Activated T-helper 1 cell treated with Interleukin-2 at 50 U/mL for 16 hours (primary cell): ENCODE measurements around the gene RBM19.
"Not testable (repeated sequence)": the region's sequence is repeated elsewhere in the genome, so short reads cannot be mapped to it uniquely, and the experiment has no call there.

Experiments
- DNase-seq: peaks from one replicate; pipeline ENCODE4 v3.0.0-alpha.2; 2020; ENCODE audit warnings: low read depth

The RBM19 gene

DNA sequence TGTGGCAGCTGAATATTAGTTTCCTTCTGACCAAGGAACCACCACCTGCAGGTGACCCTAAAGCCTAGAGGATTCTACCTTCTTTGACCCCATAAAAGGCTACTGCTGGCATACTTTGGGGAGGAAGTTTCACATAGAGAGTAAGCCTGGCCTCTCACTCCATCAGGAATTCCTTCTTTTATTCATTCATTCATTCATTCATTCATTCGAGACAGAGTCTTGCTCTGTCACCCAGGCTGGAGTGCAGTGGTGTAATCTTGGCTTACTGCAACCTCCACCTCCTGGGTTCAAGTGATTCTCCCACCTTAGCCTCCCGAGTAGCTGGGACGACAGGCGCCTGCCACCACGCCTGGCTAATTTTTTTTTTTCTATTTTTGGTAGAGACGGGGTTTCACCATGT lies 64.8 kb downstream of the RBM19 start:
- not testable (repeated sequence) for DNase-seq

DNA sequence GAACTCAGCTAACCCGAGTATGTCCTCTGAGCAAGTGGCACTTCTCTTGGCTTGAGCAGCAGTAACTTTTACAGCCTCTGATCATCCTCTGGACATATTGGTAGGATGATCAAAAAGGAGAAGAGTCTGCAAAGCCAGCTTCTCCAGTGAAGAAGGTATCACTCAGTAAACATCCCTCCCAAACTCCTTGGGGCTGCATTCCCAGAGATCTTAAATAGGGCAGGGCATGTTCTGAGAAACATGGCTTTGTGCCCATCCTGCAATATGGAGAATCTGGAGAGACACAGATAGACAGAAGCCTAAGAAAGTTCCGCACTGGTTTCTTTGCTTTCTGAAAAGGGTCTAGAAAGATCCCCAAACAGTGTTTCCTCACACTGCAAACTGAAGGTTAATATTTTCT lies 65.4 kb downstream of the RBM19 start:
- no peak for DNase-seq

GRCh38 chr12:113899561-113900471 lies 66.3 kb downstream of the RBM19 start:
- DNase-seq, result no peak

GRCh38 chr12:113899042-113899560 lies 67.0 kb downstream of the RBM19 start:
- no peak for DNase-seq

- DNase-seq, result no peak
These were observed 67.7 kb downstream of the RBM19 start for GRCh38 chr12:113898466-113898865.

- DNase-seq, result no peak
These were observed 68.7 kb downstream of the RBM19 start for GRCh38 chr12:113897406-113897805.

GRCh38 chr12:113896841-113897240 lies 69.3 kb downstream of the RBM19 start:
- DNase-seq, result no peak

- no peak for DNase-seq
These were observed 69.9 kb downstream of the RBM19 start for GRCh38 chr12:113896194-113896593.

DNA sequence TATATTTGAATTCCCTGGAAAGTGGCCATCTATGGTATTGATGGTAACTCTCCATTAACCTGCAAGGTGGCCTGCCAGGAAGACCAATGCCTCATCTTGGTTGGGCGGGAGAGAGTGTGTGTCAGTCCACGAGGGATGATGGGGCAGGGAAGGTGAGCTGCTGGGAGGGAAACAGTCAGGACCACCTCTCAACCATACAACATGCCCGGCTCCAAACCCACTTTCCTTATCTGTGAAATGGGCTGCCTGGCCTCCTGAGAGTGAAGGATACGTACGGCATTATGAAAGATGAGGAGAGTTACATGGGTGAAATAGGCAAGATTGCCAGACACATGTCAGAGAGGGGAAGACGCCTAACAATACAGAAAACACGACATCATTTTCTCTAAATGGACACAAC lies 70.9 kb downstream of the RBM19 start:
- DNase-seq, result no peak

DNA sequence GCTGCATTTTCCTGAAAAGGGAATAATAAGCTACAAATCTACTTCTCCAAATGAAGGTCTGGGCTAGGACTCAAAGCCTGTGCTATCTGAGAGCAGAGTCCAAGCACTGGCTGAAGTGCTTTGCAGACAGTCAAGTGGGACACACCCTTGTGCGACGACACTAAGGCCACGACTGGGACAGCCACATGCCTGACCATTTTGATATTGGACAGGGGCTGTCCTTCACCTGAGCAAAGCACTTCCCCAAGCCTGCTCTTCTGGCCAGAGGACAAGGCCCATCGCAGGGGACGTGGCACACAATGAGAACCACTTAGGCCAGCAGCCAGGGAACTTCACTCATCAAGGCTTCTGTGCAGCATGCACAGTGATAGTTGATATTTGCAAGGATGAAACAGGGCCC lies 71.4 kb downstream of the RBM19 start:
- DNase-seq, result no peak

DNA sequence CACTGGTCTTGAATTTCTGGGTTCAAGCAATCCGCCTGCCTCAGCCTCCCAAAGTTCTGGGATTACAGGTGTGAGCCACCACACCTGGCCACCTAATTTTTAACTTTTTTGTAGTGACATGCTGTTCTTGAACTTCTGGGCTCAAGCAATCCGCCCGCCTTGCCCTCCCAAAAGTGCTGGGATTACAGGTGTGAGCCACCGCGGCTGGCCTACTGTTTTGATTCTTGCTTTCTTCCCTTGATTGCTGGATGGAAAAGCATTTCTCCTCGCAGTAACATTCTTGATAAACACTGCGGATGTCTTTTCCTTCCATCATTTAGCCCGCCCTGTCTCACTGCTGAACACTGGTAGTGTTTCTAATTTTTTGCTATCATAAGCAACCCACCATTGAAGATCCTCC lies 72.9 kb downstream of the RBM19 start:
- no peak for DNase-seq

GRCh38 chr12:113892556-113892955 lies 73.6 kb downstream of the RBM19 start:
- DNase-seq, result no peak

DNA sequence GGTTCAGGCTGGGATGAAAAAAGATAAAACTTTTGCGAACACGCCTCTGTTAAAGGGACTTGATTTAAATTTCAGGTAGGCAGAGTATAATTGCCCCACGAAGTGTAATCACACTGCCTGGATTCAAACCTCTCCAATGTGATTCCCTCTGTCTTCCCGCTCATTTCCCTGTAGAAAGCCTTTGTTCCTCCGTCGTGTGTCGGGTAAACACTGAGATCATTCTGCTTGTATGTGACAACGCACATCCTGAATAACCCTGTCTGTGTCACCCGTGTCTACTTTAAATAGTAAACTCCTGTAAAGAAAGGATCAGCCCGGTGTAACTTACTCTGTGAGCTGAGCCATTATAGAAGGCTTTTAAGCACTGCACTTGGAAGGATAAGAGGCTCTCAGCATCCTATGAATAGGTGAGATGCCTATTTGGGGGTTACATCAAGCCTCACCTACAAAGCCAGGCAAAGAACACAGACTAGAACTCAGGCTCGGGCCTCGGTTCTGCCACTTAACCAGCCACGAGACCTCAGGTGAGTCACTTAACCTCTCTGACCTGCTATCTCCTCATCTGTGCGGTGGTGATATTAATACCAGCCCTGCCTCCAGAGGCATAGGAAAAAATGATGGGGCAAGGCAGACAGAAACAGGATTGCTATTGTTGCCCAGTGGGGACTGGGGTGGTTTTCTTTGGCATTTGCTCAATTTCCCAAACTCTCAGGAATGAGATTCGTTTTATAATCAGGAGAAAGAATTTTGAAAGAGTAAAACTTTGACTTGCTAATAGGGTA lies 74.2 kb downstream of the RBM19 start:
- no peak for DNase-seq

- DNase-seq, result no peak
These were observed 74.9 kb downstream of the RBM19 start for GRCh38 chr12:113891167-113891692.

GRCh38 chr12:113889891-113890581 lies 76.1 kb downstream of the RBM19 start:
- no peak for DNase-seq

GRCh38 chr12:113889076-113889475 lies 77.0 kb downstream of the RBM19 start:
- DNase-seq, result no peak

- no peak for DNase-seq
These were observed 77.7 kb downstream of the RBM19 start for GRCh38 chr12:113888435-113888834.

- no peak for DNase-seq
These were observed 78.2 kb downstream of the RBM19 start for GRCh38 chr12:113887906-113888305.

DNA sequence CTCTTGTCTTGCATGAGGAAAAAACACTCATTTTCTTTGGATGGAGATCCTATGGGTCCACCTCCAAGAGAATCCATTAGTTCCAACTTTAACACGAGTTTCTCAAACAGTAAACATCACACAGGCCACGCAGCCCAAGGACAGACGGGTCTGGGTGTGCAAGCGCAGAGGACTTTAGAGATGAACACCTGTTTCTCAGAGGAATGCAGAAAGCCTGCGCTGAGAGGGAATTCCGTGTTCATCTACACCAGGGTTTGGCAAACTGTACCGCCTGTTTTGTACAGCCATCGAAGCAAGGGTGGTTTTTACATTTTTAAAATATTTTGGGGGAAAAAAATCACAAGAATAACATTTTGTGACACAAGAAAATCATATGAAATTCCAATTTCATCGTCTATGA lies 79.4 kb downstream of the RBM19 start:
- DNase-seq, result no peak

- DNase-seq, result no peak
These were observed 81.7 kb downstream of the RBM19 start for GRCh38 chr12:113884392-113884791.

GRCh38 chr12:113882690-113883089 lies 83.4 kb downstream of the RBM19 start:
- no peak for DNase-seq
